Loucy (cell line): ENCODE data around the gene ELN.

Experiments used
- EZH2phosphoT487 ChIP-seq: fragments of 200-600 bp; IDR thresholded peaks from 2 replicates; pipeline ENCODE4 v1.6.1; 2018; ENCODE audit warnings: antibody characterized with exemption, mild to moderate bottlenecking, moderate library complexity, borderline replicate concordance
- TF ChIP-seq, protein P1 (sequence below): fragments of 200-600 bp; sonication (generic); conservative IDR thresholded peaks from 2 replicates; pipeline ENCODE4 v1.5.1; 2014; ENCODE audit warnings: mild to moderate bottlenecking, antibody characterized with exemption, low read length

DNA sequence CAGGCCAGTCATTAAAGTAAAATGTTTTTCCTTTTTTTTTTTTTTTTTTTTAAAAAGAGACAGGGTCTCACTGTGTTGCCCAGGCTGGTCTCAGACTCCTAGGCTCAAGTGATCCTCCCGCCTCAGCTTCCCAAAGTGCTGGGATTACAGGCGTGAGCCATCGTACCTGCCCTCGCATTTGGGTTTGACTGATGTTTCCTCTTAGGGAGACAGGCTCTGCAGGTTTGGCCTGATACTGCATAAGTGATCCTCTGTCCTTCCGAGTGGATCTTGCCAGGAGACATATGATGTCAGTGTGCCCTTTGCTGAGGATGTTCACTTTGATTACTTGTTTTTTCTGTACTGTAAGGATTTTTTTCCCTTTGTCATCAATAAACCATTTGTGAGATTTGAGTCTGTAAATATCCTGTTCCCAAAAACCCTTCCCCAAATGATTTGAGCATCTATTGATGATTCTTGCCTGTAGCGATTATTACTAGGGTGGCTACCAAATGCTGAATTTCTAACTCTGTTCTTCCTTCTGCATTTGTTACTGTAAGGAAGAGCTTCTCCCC lies 75.3 kb downstream of the ELN start:
- TF ChIP-seq, protein P1, sequence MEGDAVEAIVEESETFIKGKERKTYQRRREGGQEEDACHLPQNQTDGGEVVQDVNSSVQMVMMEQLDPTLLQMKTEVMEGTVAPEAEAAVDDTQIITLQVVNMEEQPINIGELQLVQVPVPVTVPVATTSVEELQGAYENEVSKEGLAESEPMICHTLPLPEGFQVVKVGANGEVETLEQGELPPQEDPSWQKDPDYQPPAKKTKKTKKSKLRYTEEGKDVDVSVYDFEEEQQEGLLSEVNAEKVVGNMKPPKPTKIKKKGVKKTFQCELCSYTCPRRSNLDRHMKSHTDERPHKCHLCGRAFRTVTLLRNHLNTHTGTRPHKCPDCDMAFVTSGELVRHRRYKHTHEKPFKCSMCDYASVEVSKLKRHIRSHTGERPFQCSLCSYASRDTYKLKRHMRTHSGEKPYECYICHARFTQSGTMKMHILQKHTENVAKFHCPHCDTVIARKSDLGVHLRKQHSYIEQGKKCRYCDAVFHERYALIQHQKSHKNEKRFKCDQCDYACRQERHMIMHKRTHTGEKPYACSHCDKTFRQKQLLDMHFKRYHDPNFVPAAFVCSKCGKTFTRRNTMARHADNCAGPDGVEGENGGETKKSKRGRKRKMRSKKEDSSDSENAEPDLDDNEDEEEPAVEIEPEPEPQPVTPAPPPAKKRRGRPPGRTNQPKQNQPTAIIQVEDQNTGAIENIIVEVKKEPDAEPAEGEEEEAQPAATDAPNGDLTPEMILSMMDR: no peak
- no peak for TF ChIP-seq EZH2phosphoT487
